RWPE2 (cell line): ENCODE measurements around the gene STK33.

Experiments
- ATAC-seq: fragments of 200-7000 bp; cut with Tn5 transposase; 3 replicates; pipeline ENCODE4 v1.9.1; 2021; ENCODE audit warnings: low read depth
- DNase-seq: peaks from one replicate; pipeline ENCODE4 v3.0.0-alpha.2; 2020; ENCODE audit warnings: low spot score
- H3K27ac ChIP-seq: fragments of 450-650 bp; 2 replicates; pipeline ENCODE4 v1.5.1; 2017; ENCODE audit warnings: mild to moderate bottlenecking; ENCODE audit not compliant: poor library complexity, severe bottlenecking
- H3K27me3 ChIP-seq: fragments of 250-450 bp; sonication (Bioruptor Pico); 2 replicates; pipeline ENCODE4 v1.5.1; 2021; ENCODE audit warnings: mild to moderate bottlenecking, moderate library complexity; ENCODE audit not compliant: insufficient read depth, poor library complexity, severe bottlenecking
- H3K36me3 ChIP-seq: fragments of 250-450 bp; sonication (Bioruptor Pico); 2 replicates; pipeline ENCODE4 v1.5.1; 2020; ENCODE audit warnings: low read depth, mild to moderate bottlenecking, moderate library complexity
- H3K4me1 ChIP-seq: fragments of 250-450 bp; sonication (Bioruptor Pico); 2 replicates; pipeline ENCODE4 v1.5.1; 2021; ENCODE audit warnings: mild to moderate bottlenecking, moderate library complexity; ENCODE audit not compliant: insufficient read depth, poor library complexity, severe bottlenecking
- H3K4me3 ChIP-seq: fragments of 250-450 bp; sonication (Bioruptor Pico); 2 replicates; pipeline ENCODE4 v1.5.1; 2021; ENCODE audit warnings: mild to moderate bottlenecking, moderate library complexity; ENCODE audit not compliant: severe bottlenecking
- H3K9me3 ChIP-seq: fragments of 250-450 bp; sonication (Bioruptor Pico); 2 replicates; pipeline ENCODE4 v1.5.1; 2021; ENCODE audit warnings: mild to moderate bottlenecking, moderate library complexity; ENCODE audit not compliant: severe bottlenecking
- CTCF ChIP-seq: fragments of 450-650 bp; IDR thresholded peaks from one replicate; pipeline ENCODE4 v1.5.1; 2017; ENCODE audit warnings: mild to moderate bottlenecking, moderate library complexity; ENCODE audit not compliant: poor library complexity, severe bottlenecking

The STK33 gene

GRCh38 chr11:8639655-8640054, 45.6 kb upstream of the STK33 start:
- Histone ChIP-seq H3K36me3 (peaks cover 5% of the 10 kb centered on the region; the same call in 1 of the 2 replicates), H3K4me1 (no peaks in the 10 kb centered on the region), H3K27ac (no peak overlapping the region), H3K27me3 (no peaks in the 10 kb centered on the region), H3K9me3 (no peaks in the 10 kb centered on the region), H3K4me3 (no peak overlapping the region)
- no peak for ATAC-seq
- no peak for DNase-seq
- TF ChIP-seq CTCF: no peak

GRCh38 chr11:8638300-8638699, 44.3 kb upstream of the STK33 start:
- Histone ChIP-seq H3K27ac (no peak overlapping the region), H3K4me3 (no peak overlapping the region), H3K36me3 (peaks cover 5% of the 10 kb centered on the region; the same call in 1 of the 2 replicates), H3K27me3 (no peaks in the 10 kb centered on the region), H3K4me1 (no peaks in the 10 kb centered on the region), H3K9me3 (no peaks in the 10 kb centered on the region)
- DNase-seq (no peak), ATAC-seq (no peak)
- no peak for TF ChIP-seq CTCF

GRCh38 chr11:8636127-8636526, 42.1 kb upstream of the STK33 start:
- H3K4me1 ChIP-seq: no peaks in the 10 kb centered on the region
- no peak for TF ChIP-seq CTCF
- H3K27me3 ChIP-seq: no peaks in the 10 kb centered on the region
- H3K4me3 ChIP-seq: no peak overlapping the region
- no peak for ATAC-seq
- H3K36me3 ChIP-seq: peaks cover 5% of the 10 kb centered on the region; the same call in 1 of the 2 replicates
- H3K27ac ChIP-seq: no peak overlapping the region
- no peak for DNase-seq
- no peaks in the 10 kb centered on the region for H3K9me3 ChIP-seq

- ATAC-seq (no peak), DNase-seq (no peak)
- TF ChIP-seq CTCF: no peak
- H3K9me3 ChIP-seq: no peaks in the 10 kb centered on the region
- H3K4me1 ChIP-seq: no peaks in the 10 kb centered on the region
- peaks cover 5% of the 10 kb centered on the region; the same call in 1 of the 2 replicates for H3K36me3 ChIP-seq
- no peaks in the 10 kb centered on the region for H3K27me3 ChIP-seq
- H3K27ac ChIP-seq: no peak overlapping the region
- H3K4me3 ChIP-seq: no peak overlapping the region
Observed at GRCh38 chr11:8634498-8634897, 40.5 kb upstream of the STK33 start.

- no peak for DNase-seq
- Histone ChIP-seq H3K4me3 (no peak overlapping the region), H3K27me3 (no peaks in the 10 kb centered on the region), H3K9me3 (no peaks in the 10 kb centered on the region), H3K4me1 (no peaks in the 10 kb centered on the region), H3K27ac (no peak overlapping the region), H3K36me3 (no peaks in the 10 kb centered on the region)
- ATAC-seq: no peak
- no peak for TF ChIP-seq CTCF
Observed at GRCh38 chr11:8631395-8632118, 37.5 kb upstream of the STK33 start.
